Measurements from ENCODE around the gene CYTH1.
A peak's percentile ranks its signal among the peaks of the same experiment; 100 is the strongest.

The CYTH1 gene

DNA sequence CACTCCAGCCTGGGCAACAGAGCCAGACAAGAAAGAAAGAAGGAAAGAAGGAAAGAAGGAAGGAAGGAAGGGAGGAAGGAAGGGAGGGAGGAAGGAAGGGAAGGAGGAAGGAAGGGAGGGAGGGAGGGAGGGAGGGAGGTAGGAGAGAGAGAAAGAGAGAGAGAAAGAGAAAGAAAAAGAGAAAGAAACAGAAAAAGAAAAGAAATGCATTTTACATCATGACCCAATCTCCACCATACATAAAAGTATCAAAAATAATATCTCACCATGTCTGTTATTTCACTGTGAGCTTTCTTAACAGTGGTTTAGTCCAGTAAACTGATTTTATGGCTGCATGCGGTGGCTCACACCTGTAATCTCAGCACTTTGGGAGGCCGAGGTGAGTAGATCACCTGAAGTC lies 70.0 kb downstream of the CYTH1 start:
- DNase-seq: no peak

DNA sequence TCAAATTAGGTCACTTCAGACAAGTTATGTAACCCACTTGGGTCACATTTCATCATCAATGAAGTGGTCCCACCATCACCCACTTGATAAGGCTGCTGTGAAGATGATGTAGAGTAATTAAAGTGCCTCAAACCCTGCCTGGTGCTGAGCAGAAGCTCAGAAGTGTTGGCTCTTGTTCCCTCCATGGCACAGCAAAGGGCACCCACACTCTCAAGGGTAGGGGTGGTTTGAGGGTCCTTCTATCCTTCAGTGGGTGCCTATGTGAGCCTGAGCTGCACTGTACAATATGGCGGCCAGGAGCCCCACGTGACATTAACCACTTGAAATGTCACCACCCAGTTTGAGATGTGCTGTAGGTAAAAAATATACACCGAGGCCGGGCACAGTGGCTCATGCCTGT lies 71.5 kb downstream of the CYTH1 start:
- no peak for DNase-seq

DNA sequence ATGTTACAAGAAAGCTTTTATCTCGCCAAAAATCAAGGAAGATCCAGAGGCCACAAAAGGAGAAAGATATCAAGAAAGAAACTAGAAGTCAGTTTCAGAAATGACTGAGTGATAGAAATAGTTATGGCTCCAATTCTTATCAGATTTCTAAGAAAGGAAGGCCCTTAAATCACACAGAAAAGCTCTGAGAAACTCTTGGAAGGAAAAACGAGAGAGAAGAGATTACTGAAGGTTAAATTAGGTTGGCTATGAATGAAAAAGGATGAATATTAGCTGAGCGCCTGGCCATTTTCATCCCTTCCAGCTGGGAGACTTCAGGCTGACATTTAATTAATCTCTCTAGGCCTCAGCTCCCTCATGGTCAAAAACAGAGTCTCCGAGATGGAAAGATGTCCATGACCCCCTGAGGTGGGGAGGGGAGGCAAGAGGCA lies 72.3 kb downstream of the CYTH1 start:
- no peak for DNase-seq

DNA sequence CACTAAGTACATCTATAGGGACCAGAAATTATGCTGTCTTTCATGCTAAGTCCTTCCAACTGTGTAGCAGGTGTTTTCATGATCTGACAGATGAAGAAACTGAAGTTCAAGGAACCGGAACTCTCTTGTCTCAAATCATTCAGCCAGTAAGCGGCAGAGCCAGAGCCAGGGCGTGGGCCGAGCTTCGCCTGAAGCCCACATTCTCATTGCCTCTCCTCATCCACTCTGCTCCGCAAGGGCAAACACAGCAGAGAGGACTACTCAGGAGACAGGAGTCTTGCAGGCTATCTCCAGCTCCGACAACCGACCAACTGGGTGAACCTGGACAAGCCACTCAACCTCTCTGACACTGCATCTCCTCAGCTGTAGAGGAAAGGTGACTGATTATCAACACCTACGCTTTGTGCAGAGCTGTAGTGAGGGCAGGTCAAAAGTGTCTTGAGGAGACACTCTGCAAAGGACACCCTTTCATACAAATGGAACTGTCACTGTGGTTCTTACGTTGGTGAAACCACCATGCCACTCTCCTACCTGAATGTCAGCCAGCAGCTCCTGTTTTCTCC lies 72.9 kb downstream of the CYTH1 start:
- no peak for DNase-seq

DNA sequence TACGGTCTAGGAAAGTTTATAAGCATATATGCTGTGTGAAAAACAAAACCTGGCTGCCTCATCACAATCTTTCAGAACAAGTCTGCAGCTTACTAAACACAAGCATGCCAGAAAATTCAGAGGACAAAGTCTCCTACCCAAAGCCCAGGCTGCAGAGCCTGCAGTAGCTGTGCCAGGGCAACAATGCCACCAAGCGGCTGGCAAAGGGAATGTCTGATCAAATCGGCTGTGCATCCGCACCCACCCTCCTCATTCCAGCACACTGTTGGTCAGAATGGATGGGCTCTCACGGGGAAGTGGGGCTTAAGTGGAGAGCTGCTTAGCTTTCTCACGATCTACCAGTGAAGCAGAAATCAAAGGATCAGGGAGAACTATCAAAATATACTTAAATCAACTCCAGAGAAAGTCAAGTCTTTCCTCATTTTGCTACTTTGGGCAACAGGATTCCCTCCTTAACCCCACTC lies 73.5 kb downstream of the CYTH1 start:
- peak; percentile 51 for DNase-seq

DNA sequence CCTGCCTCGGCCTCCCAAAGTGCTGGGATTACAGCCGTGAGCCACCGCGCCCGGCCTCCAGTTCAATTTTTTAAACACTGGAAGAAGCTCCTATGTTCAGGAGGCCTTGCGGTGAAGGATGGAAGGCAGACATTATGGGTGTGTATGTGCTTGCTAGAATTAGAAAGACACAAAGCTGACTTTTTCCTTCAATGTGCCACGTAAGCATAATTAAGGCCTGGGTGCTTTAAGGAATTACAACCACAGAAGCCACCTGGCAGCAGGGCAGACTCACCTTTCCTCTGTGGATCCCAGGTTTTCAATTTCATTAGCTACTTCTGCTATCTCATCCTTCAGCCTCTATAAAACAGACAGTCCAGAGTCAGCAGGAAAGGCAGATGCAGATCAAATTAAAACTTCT lies 74.2 kb downstream of the CYTH1 start:
- no peak for DNase-seq

DNA sequence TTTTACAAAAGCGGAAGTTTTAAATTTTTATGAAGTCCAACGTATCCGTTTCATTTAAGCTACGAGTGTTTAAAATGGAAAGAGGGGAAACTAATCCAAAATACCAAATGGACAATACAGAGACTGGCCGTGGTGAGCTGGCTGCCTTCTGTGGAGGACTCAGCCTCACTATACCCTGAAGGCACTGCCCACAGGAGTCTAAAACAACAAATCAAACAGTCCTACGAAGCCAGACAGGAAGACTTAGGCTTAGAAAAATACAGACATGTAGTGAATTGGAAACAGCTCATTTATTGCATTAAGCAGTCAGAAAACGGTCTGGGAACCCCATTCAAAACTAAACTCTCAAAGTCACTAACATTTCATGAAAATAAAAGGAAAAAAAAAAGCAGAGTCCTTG lies 75.1 kb downstream of the CYTH1 start:
- DNase-seq: no peak

DNA sequence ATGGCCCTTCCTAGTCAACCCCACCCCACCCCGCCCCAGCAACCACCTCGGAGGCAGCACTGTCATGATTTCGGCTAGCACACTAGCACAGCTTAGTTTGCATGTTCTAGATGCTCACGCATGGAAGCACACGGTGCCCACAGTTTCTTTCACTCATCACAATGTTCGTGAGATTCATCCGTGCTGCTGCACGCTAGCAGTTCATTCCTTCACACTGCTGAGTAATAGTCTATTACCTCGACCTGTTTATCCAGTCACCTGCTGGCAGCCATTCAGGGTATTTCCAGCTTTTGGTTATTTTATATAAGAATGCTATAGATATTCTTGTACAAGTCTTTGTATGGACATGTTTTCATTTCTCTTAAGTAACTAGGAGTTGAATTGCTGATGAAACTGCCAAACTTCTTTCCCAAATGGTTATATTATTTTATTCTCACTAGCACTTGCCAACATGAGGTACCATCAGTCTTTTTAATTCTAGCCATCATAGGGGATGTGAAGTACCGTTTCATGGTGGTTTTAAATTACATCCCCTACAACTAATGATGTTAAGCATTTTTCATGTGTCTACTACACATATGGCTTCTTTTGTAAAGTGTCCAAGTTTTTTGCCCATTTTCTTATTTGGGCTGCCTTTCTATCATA lies 75.7 kb downstream of the CYTH1 start:
- no peak for DNase-seq

DNA sequence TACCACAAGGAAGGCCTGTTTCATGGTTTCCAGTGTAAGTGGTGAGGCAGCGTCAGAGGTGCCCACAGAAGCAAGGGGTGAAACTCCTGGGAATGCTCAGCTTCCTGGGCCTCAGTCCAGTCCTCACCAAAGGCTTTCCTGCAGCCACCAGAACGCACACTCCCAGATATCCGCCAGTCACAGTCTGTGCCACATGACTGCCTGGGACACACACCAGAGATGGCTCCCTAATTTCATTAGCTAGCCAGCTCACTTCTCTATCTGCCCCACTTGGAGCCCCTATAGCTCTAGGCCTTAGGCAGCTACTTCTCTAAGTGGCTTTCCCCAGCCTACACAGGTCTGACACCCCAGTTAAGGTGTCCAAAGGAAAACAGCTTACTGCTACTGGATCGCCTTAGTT lies 77.0 kb downstream of the CYTH1 start:
- DNase-seq: no peak

DNA sequence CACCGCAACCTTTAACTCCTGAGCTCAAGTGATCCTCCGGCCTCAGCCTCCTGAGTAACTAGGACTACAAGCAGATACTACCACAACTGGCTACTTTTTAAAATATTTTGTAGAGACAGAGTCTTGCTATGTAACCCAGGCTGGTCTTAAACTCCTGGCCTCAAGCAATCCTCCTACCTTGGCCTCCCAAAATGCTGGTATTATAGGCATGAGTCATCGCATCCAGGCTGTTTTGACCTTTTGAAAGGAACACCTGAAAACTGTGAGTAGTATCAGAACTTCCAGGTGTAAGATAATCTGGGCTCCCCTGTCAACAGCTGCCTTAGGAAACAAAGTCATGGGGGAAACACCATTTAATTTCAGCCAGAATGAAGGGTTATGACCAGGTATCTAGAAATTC lies 77.5 kb downstream of the CYTH1 start:
- DNase-seq: no peak

DNA sequence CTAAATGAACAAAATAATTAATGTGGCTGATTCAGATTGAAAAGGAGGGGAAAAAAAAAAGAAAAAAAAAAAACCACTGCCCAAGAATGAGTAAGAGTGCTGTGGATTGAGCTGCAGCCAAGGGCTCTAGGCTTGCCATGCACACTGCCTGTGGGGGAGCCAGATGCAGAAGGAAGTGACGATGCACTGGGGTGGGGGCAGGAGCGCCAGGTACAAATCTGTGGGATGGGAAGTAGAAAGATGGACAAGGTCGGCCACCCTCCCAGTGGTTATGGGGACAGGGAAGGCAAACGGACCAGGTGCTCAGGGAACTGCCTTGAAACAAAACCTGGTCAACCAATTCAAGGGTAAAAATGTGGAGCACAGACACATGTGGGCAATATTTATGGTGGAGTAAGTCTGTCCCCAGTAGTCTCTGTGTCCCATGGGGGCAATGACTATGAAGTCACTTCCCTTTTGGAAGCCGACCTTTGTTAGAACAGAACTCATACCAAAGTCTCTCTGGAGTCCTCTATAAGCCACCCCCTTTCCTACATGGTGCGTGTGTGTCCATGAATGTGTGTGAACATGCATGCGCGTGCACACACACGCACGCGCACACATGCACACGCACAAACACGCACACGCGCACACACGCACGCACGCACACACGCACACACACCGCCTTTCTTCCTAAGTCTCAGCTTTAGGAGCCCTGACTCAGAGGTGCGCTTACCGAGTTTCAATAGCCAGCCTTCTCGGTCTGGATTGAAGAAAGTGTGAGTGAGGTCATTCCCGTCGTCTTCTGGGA lies 84.3 kb downstream of the CYTH1 start:
- no peak for DNase-seq

DNA sequence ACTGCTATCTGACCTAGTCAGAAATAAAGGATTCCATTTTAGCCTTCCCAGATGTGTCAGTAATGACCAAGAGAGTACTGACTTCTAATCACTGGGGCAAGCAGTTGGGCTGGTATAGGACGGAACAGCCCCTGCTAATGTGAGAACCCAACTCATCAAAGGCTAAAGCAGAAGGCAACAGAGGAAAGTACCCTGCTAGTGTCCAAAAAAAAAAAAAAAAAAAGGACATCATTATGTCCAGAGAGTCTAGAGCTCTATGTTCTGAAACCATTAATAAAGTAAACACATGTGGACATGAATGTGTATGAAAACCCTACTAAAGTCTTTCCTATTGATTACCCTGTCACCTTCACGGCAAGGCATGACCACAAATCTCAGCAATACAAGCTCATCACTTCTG lies 85.0 kb downstream of the CYTH1 start:
- DNase-seq: no peak

DNA sequence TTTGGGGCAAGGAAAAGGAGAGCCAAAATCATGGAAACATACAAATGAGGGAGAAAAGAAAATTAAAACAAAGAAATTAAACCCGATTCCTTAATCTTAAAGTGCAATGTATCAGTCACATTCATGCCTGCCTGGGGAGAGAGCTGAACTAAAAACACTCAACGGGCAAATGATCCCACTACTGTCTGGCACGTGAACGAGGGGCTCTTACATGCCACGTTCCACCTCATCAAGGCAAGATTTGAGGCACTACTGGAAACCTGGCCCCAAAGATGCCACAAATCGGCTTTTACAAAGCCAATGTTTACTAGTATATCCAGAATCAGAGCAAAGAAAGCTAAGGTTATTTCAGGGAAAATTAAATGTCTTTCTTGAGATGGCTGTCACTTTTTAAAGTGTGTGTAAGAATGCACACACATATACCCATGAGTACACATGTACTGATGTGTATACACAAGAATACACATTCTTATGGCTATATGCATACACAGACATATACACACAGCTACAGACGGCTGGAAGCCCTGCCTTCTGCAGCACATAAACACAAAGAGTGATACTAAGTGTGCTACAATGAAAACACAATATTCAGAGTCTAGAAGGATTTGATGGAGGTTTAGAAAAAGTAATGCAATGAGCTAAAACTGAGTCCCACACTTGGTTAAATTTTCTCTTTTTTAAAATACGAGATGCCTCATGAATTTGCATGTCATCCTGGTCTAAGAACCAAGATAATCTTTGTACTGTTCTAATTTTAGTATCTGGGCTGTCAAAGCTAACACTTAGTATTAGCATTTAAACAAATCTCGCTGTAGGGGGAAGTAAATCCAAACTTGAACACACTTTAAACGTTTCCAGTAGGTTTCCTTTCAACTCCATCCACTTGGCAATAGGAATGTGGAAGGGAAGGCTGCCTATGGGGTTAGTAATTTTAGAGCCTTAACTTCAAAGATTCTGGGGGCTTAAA lies 85.8 kb downstream of the CYTH1 start:
- no peak for DNase-seq

DNA sequence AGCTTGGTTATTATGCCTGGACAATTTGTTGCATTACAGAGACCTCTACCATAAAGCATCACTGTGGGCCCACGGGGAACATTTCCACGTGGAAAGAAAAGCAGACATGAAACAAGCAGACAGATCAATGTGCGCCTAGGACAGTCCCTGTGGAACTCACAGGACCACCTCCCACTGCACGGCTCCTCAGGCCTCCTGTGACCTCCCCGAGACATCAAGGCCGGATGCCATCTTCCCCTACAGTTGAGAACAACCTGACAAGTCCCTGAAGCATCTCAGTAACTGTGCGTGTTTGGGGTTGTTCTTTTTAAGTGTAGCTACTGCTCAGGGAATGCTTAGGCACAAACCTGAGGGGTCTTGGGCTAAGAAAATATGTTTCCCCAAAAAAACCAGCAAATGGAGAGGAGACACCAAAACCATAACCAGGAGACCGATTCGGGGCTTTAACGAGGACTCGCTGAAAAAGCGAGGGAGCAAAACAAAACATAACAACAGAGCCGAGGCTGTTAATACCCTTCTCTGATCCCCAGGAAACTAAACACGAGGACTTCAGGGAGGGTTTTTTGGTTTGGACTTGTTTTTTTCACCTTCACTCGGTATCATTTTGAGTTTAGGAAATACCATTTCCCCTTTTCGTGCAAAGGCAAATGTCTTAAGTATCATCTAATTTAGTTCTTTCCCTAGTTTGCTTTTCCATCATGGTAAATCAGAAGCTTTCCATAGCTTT lies 87.1 kb downstream of the CYTH1 start:
- DNase-seq: no peak

DNA sequence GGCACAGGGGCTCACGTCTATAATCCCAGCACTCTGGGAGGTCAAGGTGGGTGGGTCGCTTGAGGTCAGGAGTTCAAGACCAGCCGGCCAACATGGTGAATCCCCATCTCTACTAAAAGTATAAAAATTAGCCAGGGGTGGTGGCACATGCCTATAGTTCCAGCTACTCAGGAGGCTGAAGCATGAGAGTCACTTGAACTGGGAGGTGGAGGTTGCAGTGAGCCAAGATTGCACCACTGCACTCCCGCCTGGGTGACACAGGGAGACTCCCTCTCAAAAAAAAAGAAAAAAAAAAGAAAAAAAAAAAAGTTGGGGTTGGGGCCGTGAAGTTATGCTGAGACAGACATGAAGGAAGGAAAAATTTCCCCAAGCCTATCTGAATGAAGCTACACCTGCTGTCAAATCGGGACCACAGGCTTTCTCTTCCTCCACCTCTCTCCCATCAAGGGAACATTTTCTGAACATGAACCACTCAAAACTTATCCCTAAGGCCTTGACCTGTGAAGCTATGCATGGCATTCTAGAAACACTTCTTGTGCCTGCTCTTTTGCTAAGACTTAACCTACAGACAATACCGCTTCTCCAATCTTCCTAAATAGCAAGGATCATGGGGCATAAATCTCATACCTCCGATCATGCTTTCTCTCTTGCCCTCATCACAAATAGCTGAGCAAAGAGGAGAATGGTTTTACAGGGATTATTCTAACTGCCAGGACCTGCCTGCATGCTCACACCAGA lies 88.6 kb downstream of the CYTH1 start:
- no peak for DNase-seq

DNA sequence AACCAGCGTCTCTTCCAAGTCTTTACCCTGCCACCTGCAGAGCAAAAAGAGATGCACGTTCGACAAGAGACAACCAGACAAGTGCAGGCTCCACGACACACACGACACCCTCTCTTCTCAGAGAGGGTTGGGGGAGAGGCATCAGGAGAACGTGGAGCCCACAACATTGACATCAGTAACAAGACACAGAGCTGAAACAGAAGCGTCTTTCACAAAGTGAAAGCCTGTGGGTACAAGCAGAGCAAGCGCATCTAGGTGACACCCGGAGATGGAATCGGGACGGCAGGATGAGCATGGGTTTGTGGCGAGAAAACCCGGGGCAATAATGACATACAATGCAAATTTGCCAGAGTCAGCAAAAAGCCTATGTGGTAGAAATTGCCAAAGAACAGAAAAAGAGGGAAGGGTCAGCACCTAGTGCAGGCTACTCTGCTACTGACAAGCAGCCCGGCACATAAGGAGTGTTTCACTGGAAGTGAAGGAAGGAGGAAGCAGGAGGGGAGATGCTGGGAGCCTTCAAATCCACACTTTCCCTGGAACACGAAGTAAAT lies 89.5 kb downstream of the CYTH1 start:
- DNase-seq: no peak

DNA sequence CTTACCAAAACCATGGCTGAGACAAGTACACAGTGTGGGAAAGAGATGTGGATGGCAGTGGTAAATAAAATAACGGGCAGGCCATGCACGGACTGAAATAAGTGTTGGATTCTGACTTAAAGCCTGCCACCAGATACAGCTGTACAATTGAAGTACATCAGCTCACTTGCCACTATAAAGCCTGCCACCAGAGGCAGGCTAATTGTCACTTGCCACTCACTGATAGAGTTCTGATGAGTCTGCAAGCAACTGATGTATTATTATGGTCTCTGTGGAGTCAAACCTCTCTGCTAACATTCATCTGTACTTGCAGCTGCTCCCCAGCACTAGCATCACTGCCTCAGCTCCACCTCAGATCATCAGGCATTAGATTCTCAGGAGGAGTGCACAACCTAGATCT lies 93.0 kb downstream of the CYTH1 start:
- no peak for DNase-seq

DNA sequence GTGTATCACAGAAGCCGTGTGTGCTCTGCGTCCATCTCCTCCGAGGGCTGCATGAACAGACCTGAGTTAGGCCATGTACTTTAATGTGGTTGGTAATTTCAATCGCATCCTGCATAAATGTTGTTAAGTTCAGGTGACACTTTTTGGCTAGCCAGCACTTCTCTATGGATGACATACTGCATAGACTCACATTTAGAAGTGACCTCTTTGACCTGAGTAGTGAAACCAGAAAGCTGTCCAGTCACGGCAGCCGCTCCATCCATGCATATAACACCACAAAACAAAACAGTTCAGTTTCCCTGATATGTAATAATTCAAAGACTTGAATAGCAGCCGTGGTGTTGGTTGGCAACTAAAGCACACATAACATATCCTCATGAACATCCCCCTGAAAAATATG lies 94.1 kb downstream of the CYTH1 start:
- DNase-seq: no peak

DNA sequence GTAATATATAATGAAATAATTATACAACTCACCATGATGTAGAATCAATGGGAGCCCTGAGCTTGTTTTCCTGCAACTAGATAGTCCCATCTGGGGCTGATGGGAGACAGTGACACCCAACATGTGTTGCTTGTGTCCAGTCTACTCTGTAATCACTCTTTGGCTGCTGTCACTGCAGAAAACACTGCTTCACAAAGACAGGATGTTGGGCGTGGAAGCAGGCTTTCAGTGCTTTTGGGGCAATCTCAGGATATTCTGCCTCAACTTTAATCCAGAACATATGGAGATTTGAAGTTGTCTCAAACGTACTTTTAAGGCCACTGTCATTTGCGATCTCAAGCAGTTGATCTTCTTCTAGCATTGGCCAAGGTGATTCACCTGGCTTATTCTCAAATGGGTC lies 94.9 kb downstream of the CYTH1 start:
- no peak for DNase-seq

DNA sequence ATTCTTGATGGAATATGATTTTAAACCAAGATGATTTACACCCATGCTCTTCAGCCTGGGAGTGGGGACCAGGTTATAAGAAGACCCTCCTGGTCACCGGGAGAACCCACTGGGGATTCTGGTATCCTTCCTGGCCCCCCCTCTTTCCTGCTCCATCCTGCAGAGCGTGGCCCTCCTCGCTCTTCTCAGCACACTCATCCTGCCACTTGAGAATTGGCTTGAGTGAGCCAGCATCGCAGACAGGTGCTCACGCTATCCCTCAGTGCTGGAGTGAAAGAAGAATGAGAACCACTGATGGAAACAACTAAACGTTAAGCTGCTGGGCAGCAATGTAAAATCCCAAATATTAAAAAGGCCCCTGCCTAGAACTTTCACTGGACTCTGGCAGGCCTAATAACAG lies 98.0 kb downstream of the CYTH1 start:
- no peak for DNase-seq

DNA sequence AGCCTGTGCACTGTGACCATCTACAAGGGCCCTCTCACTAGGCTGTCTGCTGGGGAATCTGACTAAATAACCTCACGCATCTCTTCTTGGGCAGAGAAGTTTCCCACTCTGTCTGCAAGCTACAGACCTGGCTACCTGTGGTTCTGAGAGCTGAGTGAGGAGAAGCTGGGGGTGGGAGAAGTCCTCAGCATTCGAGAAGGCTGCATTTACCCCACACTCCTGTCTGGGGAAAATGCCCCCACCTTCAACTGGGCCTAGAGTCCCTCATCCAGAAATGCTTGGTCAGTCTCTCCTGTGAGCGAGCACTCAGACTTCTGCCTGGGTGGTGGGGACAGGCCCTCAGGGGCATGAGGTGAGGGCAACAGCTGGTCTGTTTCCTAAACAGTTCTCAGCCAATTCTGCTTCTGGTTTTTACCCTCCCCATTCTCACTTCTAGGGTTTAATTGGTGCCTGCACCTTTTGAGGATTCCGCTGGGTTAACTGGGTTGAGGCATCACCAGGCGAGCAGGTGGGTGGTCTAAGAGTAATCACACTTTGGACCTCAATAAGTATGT lies 98.6 kb downstream of the CYTH1 start:
- no peak for DNase-seq

All from NCI-H526 treated with DMSO at 0.1 percent for 48 hours (cell line).